ENCODE results near the gene CHD3. TPM values are rescaled to one million over a fixed set of nuclear protein-coding genes. Genes with fewer than 3 reads are reported as not detected.

The CHD3 gene
- total RNA-seq, 1 experiment from 2014 or later = 27.9 TPM

- Mint-ChIP-seq H3K4me3 (ENCODE audit: unreplicated experiment) (no peak overlapping the region), H3K27ac (ENCODE audit: unreplicated experiment) (no peak overlapping the region), H3K4me1 (ENCODE audit: low read depth, unreplicated experiment) (no peaks in the 10 kb centered on the region), H3K27me3 (ENCODE audit: insufficient read depth, unreplicated experiment) (no peaks in the 10 kb centered on the region), H3K36me3 (ENCODE audit: insufficient read depth, unreplicated experiment) (peaks cover 72% of the 10 kb centered on the region), H3K9me3 (ENCODE audit: unreplicated experiment) (no peaks in the 10 kb centered on the region)
- no peak for DNase-seq
- Histone ChIP-seq H3K4me3 (ENCODE audit: low read depth, low read length) (no peak overlapping the region), H3K36me3 (ENCODE audit: control insufficient read depth, insufficient read depth, low read length) (no peaks in the 10 kb centered on the region; the same call in none of the 2 replicates), H3K9me3 (no peaks in the 10 kb centered on the region), H3K4me1 (no peaks in the 10 kb centered on the region; the same call in 1 of the 2 replicates), H3K27me3 (replicated peaks; ENCODE audit: control insufficient read depth, insufficient read depth, low read length) (no peaks in the 10 kb centered on the region)
- ChIA-PET CTCF (no interaction called here), POLR2A (no interaction called here)
- intact Hi-C loops (cut with micrococcal nuclease; ENCODE audit: unreplicated experiment) = no loop called here
- TF ChIP-seq, protein P1, sequence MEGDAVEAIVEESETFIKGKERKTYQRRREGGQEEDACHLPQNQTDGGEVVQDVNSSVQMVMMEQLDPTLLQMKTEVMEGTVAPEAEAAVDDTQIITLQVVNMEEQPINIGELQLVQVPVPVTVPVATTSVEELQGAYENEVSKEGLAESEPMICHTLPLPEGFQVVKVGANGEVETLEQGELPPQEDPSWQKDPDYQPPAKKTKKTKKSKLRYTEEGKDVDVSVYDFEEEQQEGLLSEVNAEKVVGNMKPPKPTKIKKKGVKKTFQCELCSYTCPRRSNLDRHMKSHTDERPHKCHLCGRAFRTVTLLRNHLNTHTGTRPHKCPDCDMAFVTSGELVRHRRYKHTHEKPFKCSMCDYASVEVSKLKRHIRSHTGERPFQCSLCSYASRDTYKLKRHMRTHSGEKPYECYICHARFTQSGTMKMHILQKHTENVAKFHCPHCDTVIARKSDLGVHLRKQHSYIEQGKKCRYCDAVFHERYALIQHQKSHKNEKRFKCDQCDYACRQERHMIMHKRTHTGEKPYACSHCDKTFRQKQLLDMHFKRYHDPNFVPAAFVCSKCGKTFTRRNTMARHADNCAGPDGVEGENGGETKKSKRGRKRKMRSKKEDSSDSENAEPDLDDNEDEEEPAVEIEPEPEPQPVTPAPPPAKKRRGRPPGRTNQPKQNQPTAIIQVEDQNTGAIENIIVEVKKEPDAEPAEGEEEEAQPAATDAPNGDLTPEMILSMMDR (IDR thresholded peaks at IDR 0.05; ENCODE audit: insufficient read depth in 1 of 2, low read depth in 1 of 2, low read length in 1 of 2, severe bottlenecking in 1 of 2, unreplicated experiment in 1 of 2) = no peak
- BruUV-seq (replicated peaks) = no TSS peak
These were observed 39.3 kb upstream of the CHD3 start for GRCh38 chr17:7849130-7849750.

GRCh38 chr17:7849751-7850504 is 38.7 kb upstream of the CHD3 start:
- TF ChIP-seq, protein P1 (IDR thresholded peaks at IDR 0.05; ENCODE audit: insufficient read depth in 1 of 2, low read depth in 1 of 2, low read length in 1 of 2, severe bottlenecking in 1 of 2, unreplicated experiment in 1 of 2) = no peak
- intact Hi-C loops (cut with micrococcal nuclease; ENCODE audit: unreplicated experiment) = no loop called here
- ChIA-PET CTCF (no interaction called here), POLR2A (no interaction called here)
- Mint-ChIP-seq H3K4me3 (ENCODE audit: unreplicated experiment) (no peak overlapping the region), H3K9me3 (ENCODE audit: unreplicated experiment) (no peaks in the 10 kb centered on the region), H3K36me3 (ENCODE audit: insufficient read depth, unreplicated experiment) (peaks cover 65% of the 10 kb centered on the region), H3K27me3 (ENCODE audit: insufficient read depth, unreplicated experiment) (no peaks in the 10 kb centered on the region), H3K4me1 (ENCODE audit: low read depth, unreplicated experiment) (no peaks in the 10 kb centered on the region), H3K27ac (ENCODE audit: unreplicated experiment) (no peak overlapping the region)
- no peaks in the 10 kb centered on the region; the same call in 1 of the 2 replicates for H3K4me1 ChIP-seq
- no peaks in the 10 kb centered on the region for H3K27me3 ChIP-seq (replicated peaks; ENCODE audit: control insufficient read depth, insufficient read depth, low read length)
- BruUV-seq (replicated peaks) = no TSS peak
- no peaks in the 10 kb centered on the region for H3K9me3 ChIP-seq
- no peak for DNase-seq
- no peaks in the 10 kb centered on the region; the same call in none of the 2 replicates for H3K36me3 ChIP-seq (ENCODE audit: control insufficient read depth, insufficient read depth, low read length)
- no peak overlapping the region for H3K4me3 ChIP-seq (ENCODE audit: low read depth, low read length)

- no peaks in the 10 kb centered on the region for H3K4me1 ChIP-seq
- Mint-ChIP-seq H3K4me1 (ENCODE audit: low read depth, unreplicated experiment) (peaks cover 3% of the 10 kb centered on the region), H3K36me3 (ENCODE audit: insufficient read depth, unreplicated experiment) (peaks cover 64% of the 10 kb centered on the region), H3K4me3 (ENCODE audit: unreplicated experiment) (no peak overlapping the region), H3K27me3 (ENCODE audit: insufficient read depth, unreplicated experiment) (no peaks in the 10 kb centered on the region), H3K9me3 (ENCODE audit: unreplicated experiment) (no peaks in the 10 kb centered on the region), H3K27ac (ENCODE audit: unreplicated experiment) (no peak overlapping the region)
- no peaks in the 10 kb centered on the region for H3K9me3 ChIP-seq
- TF ChIP-seq, protein P1 (IDR thresholded peaks at IDR 0.05; ENCODE audit: insufficient read depth in 1 of 2, low read depth in 1 of 2, low read length in 1 of 2, severe bottlenecking in 1 of 2, unreplicated experiment in 1 of 2) = no peak
- H3K36me3 ChIP-seq (ENCODE audit: control insufficient read depth, insufficient read depth, low read length) = no peaks in the 10 kb centered on the region; the same call in none of the 2 replicates
- BruUV-seq (replicated peaks) = no TSS peak
- POLR2A ChIA-PET = no interaction called here
- intact Hi-C loops (cut with micrococcal nuclease; ENCODE audit: unreplicated experiment) = no loop called here
- H3K4me3 ChIP-seq (ENCODE audit: low read depth, low read length) = no peak overlapping the region
- CTCF ChIA-PET = no interaction called here
- H3K27me3 ChIP-seq (replicated peaks; ENCODE audit: control insufficient read depth, insufficient read depth, low read length) = no peaks in the 10 kb centered on the region
- DNase-seq = no peak
These were observed 37.7 kb upstream of the CHD3 start for GRCh38 chr17:7850701-7851437.

Data from Caco-2 (cell line).